ENCODE measurements around the gene UGT1A1.

The UGT1A1 gene

GRCh38 chr2:233798335-233799086 is 38.4 kb downstream of the UGT1A1 start:
- no peak for DNase-seq (ENCODE audit: low spot score)

GRCh38 chr2:233799087-233799665 is 39.1 kb downstream of the UGT1A1 start:
- DNase-seq (ENCODE audit: low spot score) = no peak

- DNase-seq (ENCODE audit: low spot score) = no peak
Observed at GRCh38 chr2:233799716-233800115, 39.6 kb downstream of the UGT1A1 start.

GRCh38 chr2:233800208-233800607 is 40.1 kb downstream of the UGT1A1 start:
- DNase-seq (ENCODE audit: low spot score) = no peak

GRCh38 chr2:233801357-233802131 is 41.5 kb downstream of the UGT1A1 start:
- DNase-seq (ENCODE audit: low spot score) = no peak

GRCh38 chr2:233802132-233802815 is 42.2 kb downstream of the UGT1A1 start:
- no peak for DNase-seq (ENCODE audit: low spot score)

GRCh38 chr2:233803292-233803911 is 43.3 kb downstream of the UGT1A1 start:
- no peak for DNase-seq (ENCODE audit: low spot score)

GRCh38 chr2:233803994-233804393 is 43.9 kb downstream of the UGT1A1 start:
- no peak for DNase-seq (ENCODE audit: low spot score)

GRCh38 chr2:233807215-233807865 is 47.3 kb downstream of the UGT1A1 start:
- no peak for DNase-seq (ENCODE audit: low spot score)

- no peak for DNase-seq (ENCODE audit: low spot score)
Observed at GRCh38 chr2:233807966-233808935, 48.2 kb downstream of the UGT1A1 start.

GRCh38 chr2:233810385-233810784 is 50.3 kb downstream of the UGT1A1 start:
- no peak for DNase-seq (ENCODE audit: low spot score)

- no peak for DNase-seq (ENCODE audit: low spot score)
Observed at GRCh38 chr2:233811087-233811486, 51.0 kb downstream of the UGT1A1 start.

GRCh38 chr2:233811732-233812131 is 51.7 kb downstream of the UGT1A1 start:
- no peak for DNase-seq (ENCODE audit: low spot score)

GRCh38 chr2:233813236-233814055 is 53.4 kb downstream of the UGT1A1 start:
- no peak for DNase-seq (ENCODE audit: low spot score)

- no peak for DNase-seq (ENCODE audit: low spot score)
Observed at GRCh38 chr2:233814056-233814835, 54.2 kb downstream of the UGT1A1 start.

GRCh38 chr2:233815861-233816260 is 55.8 kb downstream of the UGT1A1 start:
- DNase-seq (ENCODE audit: low spot score) = no peak

GRCh38 chr2:233816334-233816733 is 56.3 kb downstream of the UGT1A1 start:
- no peak for DNase-seq (ENCODE audit: low spot score)

GRCh38 chr2:233816771-233817170 is 56.7 kb downstream of the UGT1A1 start:
- DNase-seq (ENCODE audit: low spot score) = peak; percentile 20
